RPMI7951 (cell line): ENCODE results near the gene ATF6B. TPM values are rescaled to one million over a fixed set of nuclear protein-coding genes. Genes with fewer than 3 reads are reported as not detected.

Experiments used
- DNase-seq: peaks from one replicate; pipeline ENCODE4 v3.0.0-alpha.2; 2012; ENCODE audit warnings: low read depth
- total RNA-seq: library from RNA; depleted of rRNA; stranded (reverse); fragments of >200 nt; shearing (Covaris generic); gene quantifications from 2 replicates; pipeline ENCODE4 v1.2.3, GENCODE V29; 2014; rRNA removed

The ATF6B gene
- total RNA-seq, result 20.5 and 23.5 TPM in 2 replicates

DNA sequence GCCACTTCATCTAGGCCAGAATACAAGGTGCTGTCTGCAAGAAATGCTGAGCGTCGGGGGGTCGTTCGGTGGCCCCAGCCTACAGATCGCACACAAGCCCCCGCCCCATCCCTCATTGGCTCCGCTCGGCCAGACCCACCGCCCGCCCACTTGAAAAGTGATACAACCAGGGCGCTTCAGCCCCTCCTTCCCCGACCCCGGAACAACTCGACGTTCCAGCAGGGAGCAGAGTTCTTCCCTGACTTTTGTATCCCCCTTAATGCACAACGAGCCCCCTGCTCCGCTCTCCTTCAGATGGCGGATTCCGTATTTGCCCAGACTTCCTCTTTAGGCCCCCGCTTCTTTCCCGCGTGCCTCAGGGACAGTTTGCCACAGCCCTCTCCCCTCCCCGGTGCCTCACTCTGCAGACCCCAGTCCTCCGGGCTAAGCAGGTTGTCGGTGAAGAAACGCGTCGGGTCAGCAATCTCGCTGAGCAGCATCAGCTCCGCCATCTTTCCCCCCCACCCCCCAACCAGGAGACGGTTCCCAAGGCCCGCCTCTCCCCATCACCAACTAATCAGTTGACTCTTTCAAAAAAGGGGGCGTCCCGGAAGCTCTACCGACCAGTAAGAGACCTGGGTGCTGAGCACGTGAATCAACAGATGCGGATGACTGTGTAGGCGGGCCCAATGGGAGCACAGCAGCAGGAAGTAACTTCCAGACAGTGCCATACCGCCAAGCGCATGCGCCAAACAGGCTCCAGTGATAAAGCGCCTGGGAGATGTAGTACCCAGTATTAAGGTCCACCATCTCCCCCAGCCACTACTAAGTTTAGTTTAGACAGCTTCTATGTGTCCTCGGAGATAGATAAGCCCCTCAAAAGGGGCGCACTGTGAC lies at the start of gene ATF6B:
Gene ATF6B, minus strand, starts transcription at position 530 of the 876 bp plus-strand sequence. Its CDS starts 39 bp downstream, at position 491.
- DNase-seq, result peak; percentile 100

DNA sequence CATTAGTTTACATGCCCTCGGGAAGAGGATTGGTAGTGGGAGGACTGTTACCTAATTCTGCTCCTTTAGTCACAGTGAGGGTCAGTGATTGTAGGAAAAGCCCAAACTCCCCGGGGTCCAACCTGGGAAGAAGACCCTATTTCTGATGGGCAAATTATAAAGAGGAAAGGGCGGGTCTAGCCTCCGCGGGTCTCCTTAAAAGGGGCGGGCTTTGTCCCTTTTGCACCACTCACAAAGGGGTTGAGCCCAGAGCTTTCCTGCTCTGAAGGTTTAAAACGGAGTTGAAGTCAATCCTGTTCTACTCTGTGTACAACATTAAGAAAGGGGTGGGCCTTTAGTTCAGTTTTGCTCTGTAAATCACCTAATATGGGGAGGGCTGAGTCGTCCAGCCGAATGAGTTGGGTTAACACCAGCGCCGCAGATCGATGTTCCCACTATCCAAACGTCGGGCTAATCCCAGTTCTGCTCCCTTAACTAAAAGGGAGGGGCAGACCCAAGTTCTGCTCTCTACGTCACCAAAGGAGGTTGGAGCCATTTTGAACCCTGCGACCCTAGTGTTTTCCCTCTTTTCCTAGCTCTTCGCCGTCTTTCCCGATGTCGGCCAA lies 49.2 kb upstream of the ATF6B start:
- DNase-seq, result no peak

DNA sequence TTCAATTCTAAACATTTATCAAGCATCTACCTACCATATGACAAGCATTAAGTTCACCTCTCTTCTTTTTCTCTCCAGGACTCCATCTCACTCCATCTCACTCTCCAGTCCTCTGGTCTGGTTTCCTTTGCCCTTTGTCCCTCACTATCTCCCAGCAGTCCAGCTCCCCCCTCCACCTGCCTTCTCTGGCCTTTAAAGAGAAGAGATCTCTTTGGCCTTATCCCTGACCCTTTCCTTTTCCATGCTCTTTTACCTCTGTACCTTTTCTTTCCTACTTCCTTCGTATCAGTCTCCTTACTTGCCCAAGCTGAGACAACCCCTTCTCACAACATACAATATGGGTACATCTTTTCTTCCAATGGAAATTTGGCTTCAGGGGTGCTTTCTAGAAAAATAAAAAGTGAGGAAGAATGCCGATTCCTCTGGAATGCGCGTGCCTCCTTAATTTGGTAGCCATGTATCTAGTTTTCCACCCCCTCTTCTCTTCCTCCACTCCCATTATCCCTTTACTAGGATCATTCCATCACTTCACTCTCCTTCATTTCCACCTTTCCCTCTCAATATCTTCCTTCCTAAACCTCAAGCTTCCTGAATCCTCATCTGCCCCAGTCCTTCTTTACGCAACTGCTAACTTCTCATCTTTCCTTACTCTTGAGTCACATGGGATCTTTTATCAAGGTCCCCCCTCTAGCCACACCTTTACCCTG lies 48.6 kb upstream of the ATF6B start:
- DNase-seq, result peak; percentile 68

DNA sequence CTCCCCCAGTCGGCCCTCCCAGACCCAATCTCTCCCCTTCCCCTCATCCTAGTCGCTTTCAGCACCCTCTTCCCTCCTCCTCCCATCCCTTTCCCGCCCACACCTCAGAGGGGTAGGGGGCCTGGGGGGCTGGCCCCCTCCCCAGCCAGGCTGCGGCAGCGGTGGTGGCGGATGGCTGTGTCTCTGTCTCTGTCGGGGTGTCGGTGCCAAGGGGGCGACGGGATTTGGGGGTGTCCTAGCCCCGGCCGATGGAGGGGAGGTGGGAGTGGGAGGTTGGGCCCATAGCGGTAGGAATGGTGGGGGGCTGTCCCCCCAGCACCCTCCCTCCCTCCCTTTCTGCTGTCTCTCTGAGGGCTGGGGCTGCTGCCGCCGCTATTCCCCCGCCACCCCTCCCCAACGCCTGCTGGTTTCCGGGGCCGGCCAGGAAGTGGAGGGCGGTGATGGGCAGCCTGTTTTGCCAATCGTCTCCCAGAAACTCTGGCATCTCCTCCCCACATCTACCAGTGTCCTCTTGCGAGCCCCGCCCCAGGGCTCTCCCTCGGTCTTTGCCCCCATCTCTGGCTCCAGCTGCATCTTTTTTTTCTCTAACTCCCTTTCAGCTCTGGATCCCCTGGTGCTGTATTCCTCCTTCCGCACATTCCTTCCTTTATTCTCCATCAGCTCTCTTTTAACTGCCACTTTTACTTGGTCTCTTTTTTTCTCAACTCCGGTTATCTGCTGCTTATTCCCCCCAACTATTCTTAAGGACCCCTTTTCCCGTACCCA lies 47.8 kb upstream of the ATF6B start, which contains the start of gene AGPAT1:
Gene AGPAT1, minus strand, starts transcription at position 374 of the 765 bp plus-strand sequence. CDS start 4,588 bp downstream, outside the sequence.
- peak; percentile 98 for DNase-seq

DNA sequence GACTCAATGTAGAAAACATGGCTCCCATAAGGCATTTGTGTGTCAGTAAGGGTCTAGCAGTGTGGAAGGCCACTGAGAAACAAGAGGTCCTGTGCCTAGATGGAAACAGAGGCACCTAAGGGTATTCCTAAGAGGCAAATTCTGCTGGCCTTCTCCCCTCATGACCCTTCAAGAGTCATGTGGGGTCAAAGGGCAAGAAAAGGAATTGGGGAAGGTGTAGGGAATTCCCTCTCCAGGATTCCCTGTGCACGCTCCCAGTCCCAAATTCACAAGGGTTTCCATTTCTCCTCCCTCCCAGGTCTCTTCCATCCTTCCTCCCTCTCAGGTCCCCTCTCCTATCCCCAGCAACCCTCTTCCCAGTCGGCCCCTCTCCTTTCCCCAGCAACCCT lies 47.3 kb upstream of the ATF6B start:
- DNase-seq, result no peak

DNA sequence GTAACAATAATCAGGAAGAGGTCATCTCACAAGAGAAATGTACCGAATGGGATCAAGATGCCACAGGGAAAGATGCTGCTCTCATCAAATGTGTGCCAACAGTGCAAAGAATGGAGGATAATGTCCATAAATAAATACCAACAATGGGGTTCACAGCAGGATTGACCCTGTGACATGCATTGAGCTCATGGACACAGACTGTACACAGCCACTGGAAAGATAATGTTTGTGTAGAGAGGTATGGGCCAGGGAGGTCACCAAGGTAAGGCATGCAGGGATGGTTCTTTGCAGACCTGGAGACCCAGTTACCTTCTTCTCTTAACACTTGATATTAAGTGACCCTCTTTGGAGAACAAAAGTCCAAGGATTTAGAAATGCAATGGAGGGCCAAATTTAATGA lies 46.4 kb upstream of the ATF6B start:
- no peak for DNase-seq

DNA sequence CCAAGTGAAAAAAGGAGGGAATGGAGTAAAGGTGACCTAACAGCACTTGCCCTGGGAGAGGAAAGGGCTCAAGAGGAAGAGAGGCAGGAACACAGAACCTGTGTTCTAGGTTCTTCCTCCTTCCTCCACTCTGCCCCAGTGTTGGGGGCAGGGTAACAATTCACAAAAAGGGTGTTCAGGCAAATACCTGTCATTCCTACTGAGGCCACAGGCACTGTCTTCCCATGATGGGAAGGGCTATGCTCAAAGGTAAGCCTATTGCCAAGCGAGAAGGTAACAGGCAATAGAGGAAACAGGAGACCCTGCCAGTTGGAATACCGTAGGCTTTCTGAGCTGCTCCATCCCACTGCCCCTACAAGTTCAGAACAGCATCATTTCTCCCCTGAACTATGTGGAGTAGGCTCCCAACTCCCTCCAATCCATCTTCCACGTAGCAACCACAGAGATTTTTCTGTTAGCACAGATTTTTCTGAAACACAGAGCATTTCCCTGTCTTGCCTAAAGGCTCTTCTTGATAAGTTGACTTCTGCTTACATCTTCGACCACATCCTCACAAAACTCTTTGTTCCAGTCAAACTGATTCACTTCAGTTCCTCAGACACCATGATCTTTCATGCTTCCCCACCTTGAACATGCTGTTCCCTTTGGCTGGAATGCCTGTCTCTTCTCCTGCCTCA lies 45.1 kb upstream of the ATF6B start:
- DNase-seq, result no peak

DNA sequence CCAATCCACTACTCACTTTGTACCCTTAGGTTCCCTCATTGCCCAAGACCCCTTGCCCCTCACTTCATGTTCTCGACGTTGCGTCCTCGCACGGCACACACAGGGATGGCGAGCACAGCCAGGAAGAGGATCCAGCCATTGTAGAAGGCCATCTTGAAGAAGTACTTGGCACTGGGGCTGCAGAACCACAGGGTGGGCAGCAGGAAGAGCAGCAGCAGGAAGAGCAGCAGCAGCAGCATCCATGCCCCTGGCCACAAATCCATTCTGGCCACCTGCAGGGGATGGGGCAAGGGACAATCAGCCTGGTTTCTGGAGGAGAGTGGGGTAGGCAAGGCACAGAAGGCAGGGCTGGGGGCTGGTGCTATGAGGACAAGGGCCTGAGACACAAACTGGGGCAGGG lies 43.2 kb upstream of the ATF6B start:
- no peak for DNase-seq

DNA sequence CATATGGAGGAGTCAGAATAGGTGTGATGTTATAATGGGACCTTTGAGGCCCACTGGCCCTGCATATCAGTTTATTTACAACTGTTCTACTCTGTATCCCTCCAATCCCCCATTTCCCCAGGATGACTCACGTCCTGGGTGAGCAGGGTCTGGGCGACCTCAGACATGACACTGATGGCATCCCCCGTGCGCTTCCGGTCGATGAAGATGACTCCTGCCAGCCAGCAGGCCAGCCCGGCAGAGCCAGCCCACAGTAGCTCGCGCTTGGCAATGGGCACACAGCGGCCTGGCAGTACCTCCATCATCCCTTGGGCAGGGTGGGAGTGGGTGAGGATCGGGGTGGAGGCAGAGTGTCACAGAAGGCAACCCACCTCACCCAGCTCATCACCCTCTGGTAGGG lies 42.2 kb upstream of the ATF6B start:
- DNase-seq, result peak; percentile 33

DNA sequence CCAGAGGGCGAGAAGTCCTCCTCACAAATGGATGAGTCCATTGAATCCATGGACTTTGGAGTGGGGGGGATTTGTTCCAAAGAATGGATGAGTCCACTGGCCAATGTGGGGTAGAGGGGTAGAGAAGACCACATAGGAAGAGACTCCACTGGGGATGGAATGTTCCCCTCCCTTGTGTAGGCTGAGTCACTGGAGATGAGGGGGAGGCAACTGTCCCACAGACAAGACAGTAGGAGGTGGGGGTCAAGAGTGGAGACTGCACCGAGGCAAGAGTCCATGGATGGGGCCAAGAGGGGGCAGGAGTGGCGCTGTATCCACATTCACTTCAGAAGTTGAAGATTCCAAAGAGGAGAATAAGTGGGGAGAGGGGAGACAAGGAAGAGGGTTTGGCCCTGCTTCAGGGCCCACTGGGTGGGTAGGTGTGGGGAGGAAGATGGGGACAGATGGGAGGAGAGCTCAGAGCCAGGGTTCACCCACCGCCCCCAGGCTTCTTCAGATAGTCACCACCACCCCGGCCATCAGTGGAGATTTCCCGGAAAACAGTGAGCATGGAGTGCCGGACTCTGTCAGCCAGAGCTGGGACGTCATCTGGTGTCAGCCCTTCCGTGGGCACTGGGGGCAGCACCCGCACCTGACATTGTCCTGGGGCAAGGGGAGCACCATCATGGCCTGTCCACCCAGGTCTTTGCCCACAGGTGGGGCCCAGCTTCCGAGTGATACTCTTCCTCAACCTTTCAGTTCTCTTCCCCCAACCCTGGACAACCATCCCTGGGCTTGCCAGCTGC lies 41.0 kb upstream of the ATF6B start:
- peak; percentile 26 for DNase-seq

DNA sequence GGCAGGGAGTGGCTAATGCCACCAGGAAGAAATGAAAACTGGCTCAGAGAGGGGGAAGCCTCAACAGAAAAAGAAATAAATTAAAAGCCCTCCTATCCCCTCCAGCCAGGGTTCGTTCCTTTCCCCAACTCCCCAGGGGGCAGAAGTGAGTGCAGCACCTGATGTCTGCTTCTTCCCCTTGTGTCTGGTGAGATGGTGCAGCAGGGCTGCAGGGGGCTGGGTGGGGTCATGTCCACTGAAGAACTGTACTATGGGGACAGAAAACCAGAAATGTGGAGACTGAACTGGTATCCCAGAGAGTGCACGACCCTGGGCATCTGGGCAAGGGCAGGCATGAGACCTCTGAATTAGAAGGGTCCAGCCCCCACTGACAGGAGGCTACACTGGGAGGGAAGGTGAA lies 40.3 kb upstream of the ATF6B start:
- no peak for DNase-seq

DNA sequence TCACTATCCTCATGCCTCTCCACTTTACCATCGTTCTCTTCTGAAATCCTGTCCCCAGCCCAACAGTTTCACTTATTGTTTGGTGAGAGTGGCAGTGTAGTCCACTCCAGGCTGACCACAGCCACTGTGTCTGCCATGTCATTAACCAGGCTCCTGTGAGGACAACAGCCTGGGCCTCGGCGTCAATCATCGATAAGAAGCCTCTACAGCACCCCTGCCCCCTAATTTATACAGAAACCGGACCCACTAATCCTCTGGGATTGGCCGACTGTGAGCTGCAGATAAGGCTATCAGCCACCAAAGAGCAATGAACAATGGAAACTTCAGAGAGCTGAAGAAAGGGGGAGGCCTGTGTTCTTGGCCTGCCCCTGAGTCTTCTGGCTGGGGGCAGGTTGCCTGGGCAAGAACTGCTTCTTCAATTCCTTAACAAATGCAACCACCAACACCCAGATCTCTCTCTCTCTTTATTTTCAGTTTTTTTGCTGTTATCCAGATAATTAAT lies 39.8 kb upstream of the ATF6B start:
- no peak for DNase-seq

DNA sequence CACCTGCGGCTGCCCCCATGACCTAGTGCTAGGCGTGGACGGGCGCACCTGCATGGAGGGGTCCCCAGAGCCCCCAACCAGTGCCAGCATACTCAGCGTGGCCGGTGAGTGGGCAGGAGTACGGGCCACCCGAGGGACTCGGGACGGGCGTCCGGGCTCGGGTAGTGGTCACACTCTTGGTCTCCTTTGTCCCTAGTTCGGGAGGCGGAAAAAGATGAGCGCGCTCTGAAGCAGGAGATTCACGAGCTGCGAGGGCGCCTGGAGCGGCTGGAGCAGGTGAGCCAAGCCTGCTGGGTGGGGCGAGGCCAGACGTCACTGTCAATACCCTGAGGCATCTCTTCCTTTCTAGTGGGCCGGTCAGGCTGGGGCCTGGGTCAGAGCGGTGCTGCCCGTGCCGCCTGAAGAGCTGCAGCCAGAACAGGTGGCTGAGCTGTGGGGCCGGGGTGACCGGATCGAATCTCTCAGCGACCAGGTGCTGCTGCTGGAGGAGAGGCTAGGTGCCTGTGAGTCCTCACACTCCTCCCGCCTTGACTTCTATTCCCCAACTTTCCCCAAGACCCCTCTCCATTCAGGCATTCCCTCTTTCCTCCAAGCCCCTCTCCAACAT lies 39.2 kb upstream of the ATF6B start:
- DNase-seq, result no peak

DNA sequence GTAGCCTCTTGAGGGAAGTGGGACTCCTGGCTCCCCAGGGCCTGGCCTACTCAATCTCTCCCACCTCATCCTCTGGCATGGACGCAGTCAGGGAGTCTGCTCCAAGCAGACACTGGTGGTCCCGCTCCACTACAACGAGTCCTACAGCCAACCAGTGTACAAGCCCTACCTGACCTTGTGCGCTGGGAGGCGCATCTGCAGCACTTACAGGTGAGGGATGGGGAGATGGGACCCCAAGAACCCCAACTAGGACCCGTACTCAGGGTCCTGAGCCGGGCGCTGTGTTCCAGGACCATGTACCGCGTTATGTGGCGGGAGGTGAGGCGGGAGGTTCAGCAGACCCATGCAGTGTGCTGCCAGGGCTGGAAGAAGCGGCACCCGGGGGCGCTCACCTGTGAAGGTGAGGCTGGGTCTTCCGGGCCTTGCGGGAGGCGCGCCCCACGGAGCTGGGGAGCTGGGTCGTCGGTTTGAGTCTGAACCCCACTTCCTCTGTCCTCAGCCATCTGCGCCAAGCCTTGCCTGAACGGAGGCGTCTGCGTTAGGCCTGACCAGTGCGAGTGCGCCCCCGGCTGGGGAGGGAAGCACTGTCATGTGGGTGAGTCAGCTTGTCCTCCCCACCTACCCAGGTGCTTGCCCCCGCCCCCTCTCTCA lies 38.5 kb upstream of the ATF6B start:
- no peak for DNase-seq

DNA sequence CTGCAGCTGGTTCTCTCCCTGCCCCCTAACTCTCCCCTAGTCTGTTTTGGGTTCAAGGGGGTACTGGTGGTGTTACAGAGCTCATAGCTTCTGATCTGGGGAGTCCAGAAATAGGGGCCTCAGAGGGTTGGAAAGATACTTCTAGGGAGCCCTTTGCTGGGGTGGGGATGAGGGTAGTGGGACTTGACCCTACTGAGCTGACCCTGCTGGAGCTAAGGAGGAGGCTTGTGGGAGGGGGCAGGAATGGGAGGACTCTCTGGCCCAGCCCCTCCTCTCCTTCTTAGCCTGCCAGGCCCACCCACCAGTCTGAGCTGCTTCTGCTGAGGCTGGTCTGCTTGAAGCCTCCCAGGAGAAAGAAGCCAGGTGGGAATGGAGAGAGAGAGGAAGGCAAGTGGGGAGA lies 36.2 kb upstream of the ATF6B start, which contains the start of gene EGFL8:
Gene EGFL8, plus strand, starts transcription at position 301 of the 400 bp plus-strand sequence. CDS start 1,571 bp downstream, outside the sequence.
- DNase-seq, result no peak

DNA sequence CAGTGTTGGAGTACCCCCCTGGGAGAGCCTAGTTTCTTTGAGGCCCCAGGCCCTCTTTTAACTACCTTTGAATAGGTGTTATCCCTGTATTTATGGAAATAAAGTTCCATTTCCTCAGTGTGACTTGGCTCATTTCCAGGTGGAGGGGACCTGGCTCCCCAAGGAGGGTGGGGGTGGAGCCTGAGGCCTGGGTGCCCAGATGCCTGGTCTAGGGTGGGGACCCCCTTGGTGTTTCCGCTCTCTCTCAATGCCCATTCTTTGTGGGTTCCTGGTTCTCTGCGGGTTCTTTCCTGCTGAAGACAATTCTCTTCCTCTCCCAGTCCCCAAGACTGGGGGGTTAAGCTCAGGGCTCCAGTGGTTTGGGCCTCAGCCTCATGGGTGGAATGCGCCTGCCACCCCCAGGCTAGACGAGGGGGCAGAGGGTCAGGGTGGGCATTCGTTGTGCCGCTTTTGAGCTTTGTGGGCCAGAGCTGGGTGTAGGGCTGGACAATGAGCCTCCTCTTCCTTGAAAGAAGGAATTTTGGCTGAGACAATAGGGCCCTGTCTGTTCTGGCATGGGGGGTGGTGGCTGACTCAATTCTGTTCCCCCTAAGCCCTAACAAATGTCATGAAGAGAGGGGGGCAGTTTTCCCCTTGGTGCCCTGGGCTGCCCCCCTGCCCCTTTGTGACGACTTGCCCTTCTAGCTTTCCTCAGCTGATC lies 35.7 kb upstream of the ATF6B start:
- peak; percentile 53 for DNase-seq

DNA sequence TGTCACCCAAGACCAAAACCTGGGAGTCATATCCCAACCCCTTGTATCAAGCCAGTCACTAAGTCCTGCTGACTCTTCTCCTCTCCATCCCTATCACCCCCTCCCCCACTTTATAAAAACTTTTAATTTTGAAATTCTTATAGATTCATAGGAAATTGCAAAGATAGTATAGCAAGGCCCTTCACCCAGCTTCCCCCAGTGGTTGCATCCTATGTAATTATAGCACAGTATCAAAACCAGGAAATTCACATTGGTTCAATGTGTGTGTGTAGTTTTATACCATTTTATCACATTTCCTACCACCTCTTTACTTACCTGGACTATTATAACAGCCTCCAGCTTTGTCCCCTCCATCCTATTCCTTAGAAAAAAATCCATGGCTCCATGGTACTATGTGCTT lies 30.0 kb upstream of the ATF6B start:
- DNase-seq, result no peak

DNA sequence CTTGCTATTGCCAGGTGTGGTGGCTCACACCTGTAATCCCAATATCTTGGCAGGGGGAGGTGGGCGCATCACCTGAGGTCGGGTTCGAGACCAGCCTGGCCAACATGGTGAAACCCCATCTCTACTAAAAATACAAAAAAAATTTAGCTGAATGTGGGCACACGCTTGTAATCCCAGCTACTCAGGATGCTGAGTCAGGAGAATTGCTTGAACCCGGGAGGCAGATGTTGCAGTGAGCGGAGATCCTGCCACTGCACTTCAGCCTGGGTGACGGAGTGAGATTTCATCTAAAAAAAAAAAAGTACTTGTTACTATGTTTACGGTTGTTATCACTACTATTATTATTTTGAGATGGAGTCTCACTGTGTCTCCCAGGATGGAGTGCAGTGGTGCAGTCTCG lies 28.8 kb upstream of the ATF6B start:
- DNase-seq, result no peak
